K562 (cell line): ENCODE data around the gene SLC9C2. TPM values are rescaled to one million over a fixed set of nuclear protein-coding genes. Genes with fewer than 3 reads are reported as not detected.

Experiments
- ATAC-seq: fragments of 200-7000 bp; cut with Tn5 transposase; 3 replicates; pipeline ENCODE4 v1.9.1; 2020; ENCODE audit warnings: moderate library complexity
- BruUV-seq: library from RNA; stranded (reverse); fragments of 400-500 nt; replicated peaks from 2 replicates; lab custom pipeline; 2021; lab: Mats Ljungman, UMichigan
- CTCF ChIA-PET: fragments of 300-600 bp; formaldehyde crosslinking; extraction: SDS; loops from one replicate; lab custom pipeline; 2021; ENCODE audit warnings: low intra/inter-chr PET ratio; lab: Yijun Ruan, JAX
- POLR2A ChIA-PET: fragments of 300-600, 350-650 bp; sonication (Branson Sonifier 250); formaldehyde crosslinking; extraction: SDS; loops from one replicate; lab custom pipeline; 2021; ENCODE audit warnings: antibody characterized with exemption, inconsistent platforms; lab: Yijun Ruan, JAX
- DNase-seq, 4 experiments: peaks; one replicate each; pipeline versions ENCODE4 v3.0.0 to v3.0.0-alpha.2; 2011 to 2018; ENCODE audit warnings: low spot score in 3 of 4, mixed read lengths in 3 of 4; ENCODE audit errors: extremely low read depth in 1 of 4
- FAIRE-seq: peaks from 2 replicates; lab custom pipeline; 2011; peaks lifted over from hg19 to GRCh38; lab: Jason Lieb, UNC
- H2AFZ ChIP-seq: 2 replicates; pipeline ENCODE4 v1.6.0; 2011; ENCODE audit warnings: low read depth, low read length, control low read depth, inconsistent platforms
- H3K27ac ChIP-seq: fragments of 200-600 bp; 3 replicates; pipeline ENCODE4 v1.8.0; 2011; ENCODE audit warnings: low read depth, mild to moderate bottlenecking, control low read depth, inconsistent platforms, low read length, moderate library complexity, mixed read lengths; ENCODE audit errors: extremely low read depth
- H3K27me3 ChIP-seq, 2 experiments: fragments of 300-600 bp in 1 of 2; 2 replicates in 1 of 2; 3 replicates in 1 of 2; pipeline versions ENCODE4 v1.6.0 to v1.8.0; 2011; ENCODE audit warnings: inconsistent platforms in 2 of 2, low read length in 2 of 2, mild to moderate bottlenecking in 1 of 2, mixed read lengths in 1 of 2, moderate library complexity in 1 of 2; ENCODE audit not compliant: control insufficient read depth in 2 of 2, insufficient read depth in 2 of 2
- H3K36me3 ChIP-seq: fragments of 300-600 bp; 3 replicates; pipeline ENCODE4 v1.8.0; 2011; ENCODE audit warnings: mild to moderate bottlenecking, low read length, inconsistent platforms; ENCODE audit not compliant: control insufficient read depth, insufficient read depth
- H3K4me1 ChIP-seq, 2 experiments: fragments of 200-600 bp in 1 of 2; replicated peaks in 1 of 2; 2 replicates in 1 of 2; 3 replicates in 1 of 2; pipeline versions ENCODE4 v1.5.1 to v1.8.0; 2011; ENCODE audit warnings: inconsistent platforms in 2 of 2, low read length in 2 of 2, mild to moderate bottlenecking in 1 of 2, mixed read lengths in 1 of 2, moderate library complexity in 1 of 2; ENCODE audit not compliant: control insufficient read depth in 2 of 2, insufficient read depth in 2 of 2
- H3K4me2 ChIP-seq: 2 replicates; pipeline ENCODE4 v1.6.1; 2011; ENCODE audit warnings: low read length, control low read depth, inconsistent platforms, mixed read lengths; ENCODE audit not compliant: insufficient read depth
- H3K4me3 ChIP-seq: fragments of 200-600 bp; sonication (generic), shearing (Covaris generic); 2 replicates; pipeline ENCODE4 v1.5.1; 2016; ENCODE audit warnings: control low read depth, inconsistent platforms
- H3K79me2 ChIP-seq: fragments of 200-600 bp; 3 replicates; pipeline ENCODE4 v1.8.0; 2011; ENCODE audit warnings: low read length, inconsistent platforms; ENCODE audit not compliant: control insufficient read depth, insufficient read depth
- H3K9ac ChIP-seq, 2 experiments: 2 replicates each; pipeline versions ENCODE4 v1.6.0 to v1.6.1; 2011; ENCODE audit warnings: low read depth in 2 of 2, low read length in 2 of 2, control low read depth in 1 of 2, inconsistent platforms in 1 of 2, mild to moderate bottlenecking in 1 of 2, mixed read lengths in 1 of 2; ENCODE audit not compliant: insufficient read depth in 1 of 2
- H3K9me1 ChIP-seq: one replicate; pipeline ENCODE4 v1.6.0; 2011; ENCODE audit warnings: inconsistent platforms, mild to moderate bottlenecking, low read length, moderate library complexity; ENCODE audit not compliant: control insufficient read depth, insufficient read depth
- H3K9me3 ChIP-seq: replicated peaks from 2 replicates; pipeline ENCODE4 v1.5.1; 2011; ENCODE audit warnings: low read depth, low read length, inconsistent platforms; ENCODE audit not compliant: control insufficient read depth, insufficient read depth
- H4K20me1 ChIP-seq: replicated peaks from 2 replicates; pipeline ENCODE4 v1.6.1; 2011; ENCODE audit warnings: low read length, inconsistent platforms, mixed read lengths; ENCODE audit not compliant: control insufficient read depth, insufficient read depth
- ARNT ChIP-seq, 2 experiments: fragments of 450-650 bp; IDR thresholded peaks; 2 replicates each; pipeline ENCODE4 v1.6.1; 2016; ENCODE audit warnings: mild to moderate bottlenecking in 1 of 2
- EP400 ChIP-seq: fragments of 450-650 bp; IDR thresholded peaks from 2 replicates; pipeline ENCODE4 v1.6.1; 2017; ENCODE audit warnings: antibody characterized with exemption, mild to moderate bottlenecking, moderate library complexity
- ETV5 ChIP-seq: sonication (generic); formaldehyde crosslinking; IDR thresholded peaks from 2 replicates; pipeline ENCODE4 v1.4.0; 2020; ENCODE audit warnings: low read depth, mild to moderate bottlenecking, missing genetic modification reagents
- KDM2B ChIP-seq: fragments of 250-450 bp; sonication (Bioruptor Pico); IDR thresholded peaks from 2 replicates; pipeline ENCODE4 v1.8.0; 2021; ENCODE audit warnings: mild to moderate bottlenecking, moderate library complexity
- MAFF ChIP-seq: IDR thresholded peaks from 2 replicates; pipeline ENCODE4 v1.6.1; 2012; ENCODE audit warnings: low read length, improper control_type of control experiment
- MAFK ChIP-seq: IDR thresholded peaks from 2 replicates; pipeline ENCODE4 v1.6.1; 2011; ENCODE audit warnings: low read length, improper control_type of control experiment
- MAX ChIP-seq: sonication (generic); formaldehyde crosslinking; IDR thresholded peaks from 2 replicates; pipeline ENCODE4 v1.9.0; 2022; ENCODE audit warnings: mild to moderate bottlenecking, missing genetic modification reagents
- MED1 ChIP-seq: sonication (generic); formaldehyde crosslinking; IDR thresholded peaks from 2 replicates; pipeline ENCODE4 v1.8.1; 2023; ENCODE audit warnings: missing genetic modification reagents, borderline replicate concordance
- MYBL2 ChIP-seq, 2 experiments: fragments of 450-650 bp in 1 of 2; sonication (generic) in 1 of 2; formaldehyde crosslinking in 1 of 2; IDR thresholded peaks; 2 replicates each; pipeline versions ENCODE4 v1.6.1 to v1.8.1; 2017 to 2022; ENCODE audit warnings: borderline replicate concordance in 1 of 2, inconsistent platforms in 1 of 2, low read depth in 1 of 2, mild to moderate bottlenecking in 1 of 2, missing genetic modification reagents in 1 of 2, moderate library complexity in 1 of 2
- NKRF ChIP-seq: fragments of 450-650 bp; IDR thresholded peaks from 2 replicates; pipeline ENCODE4 v1.6.1; 2016; ENCODE audit warnings: borderline replicate concordance
- SPI1 ChIP-seq: IDR thresholded peaks from 2 replicates; pipeline ENCODE4 v1.6.1; 2011; ENCODE audit warnings: low read depth, low read length, control low read depth, borderline replicate concordance
- ZNF143 ChIP-seq: sonication (generic); formaldehyde crosslinking; IDR thresholded peaks from 2 replicates; pipeline ENCODE4 v1.9.0; 2022; ENCODE audit warnings: mild to moderate bottlenecking, missing genetic modification reagents
- in situ Hi-C: fragments of 300-500 bp; cut with MboI; formaldehyde crosslinking; loops from 4 replicates; pipeline ENCODE4 v1.15.0; 2018; ENCODE audit warnings: inconsistent platforms, mixed read lengths
- intact Hi-C: fragments of 100-400 bp; cut with micrococcal nuclease; formaldehyde crosslinking; loops from 2 replicates; pipeline ENCODE4 v1.14.2; 2022
- polyA plus RNA-seq, 8 experiments: library from polyadenylated mRNA; depleted of rRNA in 4 of 8; stranded (reverse) in 5 of 8; unstranded in 3 of 8; fragments of >200 nt; fragmentation: Nextera tagmentation in 2 of 8; fragmentation: Illumina TruSeq in 1 of 8; extraction: Ambion mirVana in 2 of 8; extraction: Trizol in 1 of 8; gene quantifications; 2 replicates each; pipeline versions ENCODE4 v1.2.1 to v1.2.3, GENCODE V29; 2011 to 2014; ENCODE audit warnings: inconsistent platforms in 1 of 8, missing spikeins in 1 of 8
- total RNA-seq, 7 experiments: library from RNA; depleted of rRNA in 6 of 7; stranded (reverse); fragments of >200 nt in 6 of 7; fragmentation: Illumina TruSeq in 2 of 7; extraction: Trizol in 2 of 7; gene quantifications; 2 replicates each; pipeline versions ENCODE4 v1.2.1 to v1.2.3, GENCODE V29; 2011 to 2021; ENCODE audit warnings: low replicate concordance in 1 of 7
- TF ChIP-seq, protein P1 (sequence below): IDR thresholded peaks from 2 replicates; pipeline ENCODE4 v1.6.1; 2011; ENCODE audit warnings: borderline replicate concordance, low read depth, mild to moderate bottlenecking, moderate library complexity, low read length; ENCODE audit not compliant: insufficient read depth, poor library complexity, severe bottlenecking
- TF ChIP-seq, protein P2 (sequence below): sonication (generic); formaldehyde crosslinking; IDR thresholded peaks from 2 replicates; pipeline ENCODE4 v1.8.0; 2023; ENCODE audit warnings: mild to moderate bottlenecking, missing genetic modification reagents

The SLC9C2 gene
- total and polyA plus RNA-seq, 9 of the 15 experiments (the other 6 are each of a cell fraction or from before 2014, with no cell fraction given): 0.11 to 0.22 (median 0.15) TPM; not detected in 5

- no peak overlapping the region for H3K4me3 ChIP-seq
- ATAC-seq: no peak
- no peaks in the 10 kb centered on the region for H3K79me2 ChIP-seq
- H3K9me1 ChIP-seq: no peaks in the 10 kb centered on the region
- no peak overlapping the region for H3K27ac ChIP-seq
- H3K4me2 ChIP-seq: no peak overlapping the region
- no peaks in the 10 kb centered on the region for H3K36me3 ChIP-seq
- no peak for FAIRE-seq
- POLR2A ChIA-PET: no interaction called here
- no peaks in the 10 kb centered on the region for H3K9me3 ChIP-seq
- intact Hi-C loops (no loop called here), in situ Hi-C loops (no loop called here)
- BruUV-seq: no TSS peak
- no peak overlapping the region for H3K9ac ChIP-seq
- H2AFZ ChIP-seq: no peak overlapping the region
- DNase-seq: no peak
- no peaks in the 10 kb centered on the region for H3K27me3 ChIP-seq
- no peaks in the 10 kb centered on the region for H4K20me1 ChIP-seq
- CTCF ChIA-PET: no interaction called here
- H3K4me1 ChIP-seq: no peaks in the 10 kb centered on the region
- TF ChIP-seq ARNT (IDR thresholded peaks at IDR 0.05) (no peak), MAFF (peak; percentile 62), MYBL2 (IDR thresholded peaks at IDR 0.05; ENCODE audit: low read depth) (0 out of 2 replicates have a peak, but pooled peaks have one; percentile 7), MYBL2 (CRISPR knock-in tag; IDR thresholded peaks at IDR 0.05; ENCODE audit: borderline replicate concordance) (no peak), ZNF143 (CRISPR knock-in tag) (no peak), MAX (CRISPR knock-in tag) (no peak), NKRF (no peak), EP400 (no peak), MAFK (peak; percentile 49; the same call in 1 of the 2 replicates), MED1 (CRISPR knock-in tag) (no peak), SPI1 (no peak), KDM2B (no peak), ETV5 (CRISPR knock-in tag) (no peak)
- TF ChIP-seq, protein P1, sequence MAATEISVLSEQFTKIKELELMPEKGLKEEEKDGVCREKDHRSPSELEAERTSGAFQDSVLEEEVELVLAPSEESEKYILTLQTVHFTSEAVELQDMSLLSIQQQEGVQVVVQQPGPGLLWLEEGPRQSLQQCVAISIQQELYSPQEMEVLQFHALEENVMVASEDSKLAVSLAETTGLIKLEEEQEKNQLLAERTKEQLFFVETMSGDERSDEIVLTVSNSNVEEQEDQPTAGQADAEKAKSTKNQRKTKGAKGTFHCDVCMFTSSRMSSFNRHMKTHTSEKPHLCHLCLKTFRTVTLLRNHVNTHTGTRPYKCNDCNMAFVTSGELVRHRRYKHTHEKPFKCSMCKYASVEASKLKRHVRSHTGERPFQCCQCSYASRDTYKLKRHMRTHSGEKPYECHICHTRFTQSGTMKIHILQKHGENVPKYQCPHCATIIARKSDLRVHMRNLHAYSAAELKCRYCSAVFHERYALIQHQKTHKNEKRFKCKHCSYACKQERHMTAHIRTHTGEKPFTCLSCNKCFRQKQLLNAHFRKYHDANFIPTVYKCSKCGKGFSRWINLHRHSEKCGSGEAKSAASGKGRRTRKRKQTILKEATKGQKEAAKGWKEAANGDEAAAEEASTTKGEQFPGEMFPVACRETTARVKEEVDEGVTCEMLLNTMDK: no peak
- TF ChIP-seq, protein P2, sequence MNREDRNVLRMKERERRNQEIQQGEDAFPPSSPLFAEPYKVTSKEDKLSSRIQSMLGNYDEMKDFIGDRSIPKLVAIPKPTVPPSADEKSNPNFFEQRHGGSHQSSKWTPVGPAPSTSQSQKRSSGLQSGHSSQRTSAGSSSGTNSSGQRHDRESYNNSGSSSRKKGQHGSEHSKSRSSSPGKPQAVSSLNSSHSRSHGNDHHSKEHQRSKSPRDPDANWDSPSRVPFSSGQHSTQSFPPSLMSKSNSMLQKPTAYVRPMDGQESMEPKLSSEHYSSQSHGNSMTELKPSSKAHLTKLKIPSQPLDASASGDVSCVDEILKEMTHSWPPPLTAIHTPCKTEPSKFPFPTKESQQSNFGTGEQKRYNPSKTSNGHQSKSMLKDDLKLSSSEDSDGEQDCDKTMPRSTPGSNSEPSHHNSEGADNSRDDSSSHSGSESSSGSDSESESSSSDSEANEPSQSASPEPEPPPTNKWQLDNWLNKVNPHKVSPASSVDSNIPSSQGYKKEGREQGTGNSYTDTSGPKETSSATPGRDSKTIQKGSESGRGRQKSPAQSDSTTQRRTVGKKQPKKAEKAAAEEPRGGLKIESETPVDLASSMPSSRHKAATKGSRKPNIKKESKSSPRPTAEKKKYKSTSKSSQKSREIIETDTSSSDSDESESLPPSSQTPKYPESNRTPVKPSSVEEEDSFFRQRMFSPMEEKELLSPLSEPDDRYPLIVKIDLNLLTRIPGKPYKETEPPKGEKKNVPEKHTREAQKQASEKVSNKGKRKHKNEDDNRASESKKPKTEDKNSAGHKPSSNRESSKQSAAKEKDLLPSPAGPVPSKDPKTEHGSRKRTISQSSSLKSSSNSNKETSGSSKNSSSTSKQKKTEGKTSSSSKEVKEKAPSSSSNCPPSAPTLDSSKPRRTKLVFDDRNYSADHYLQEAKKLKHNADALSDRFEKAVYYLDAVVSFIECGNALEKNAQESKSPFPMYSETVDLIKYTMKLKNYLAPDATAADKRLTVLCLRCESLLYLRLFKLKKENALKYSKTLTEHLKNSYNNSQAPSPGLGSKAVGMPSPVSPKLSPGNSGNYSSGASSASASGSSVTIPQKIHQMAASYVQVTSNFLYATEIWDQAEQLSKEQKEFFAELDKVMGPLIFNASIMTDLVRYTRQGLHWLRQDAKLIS: no peak
Observed at GRCh38 chr1:173648880-173649605, 46.2 kb upstream of the SLC9C2 start.
